ENCODE data around the gene MEST.
"Not testable (repeated sequence)": the region's sequence is repeated elsewhere in the genome, so short reads cannot be mapped to it uniquely, and the experiment has no call there.

MEST gene

DNA sequence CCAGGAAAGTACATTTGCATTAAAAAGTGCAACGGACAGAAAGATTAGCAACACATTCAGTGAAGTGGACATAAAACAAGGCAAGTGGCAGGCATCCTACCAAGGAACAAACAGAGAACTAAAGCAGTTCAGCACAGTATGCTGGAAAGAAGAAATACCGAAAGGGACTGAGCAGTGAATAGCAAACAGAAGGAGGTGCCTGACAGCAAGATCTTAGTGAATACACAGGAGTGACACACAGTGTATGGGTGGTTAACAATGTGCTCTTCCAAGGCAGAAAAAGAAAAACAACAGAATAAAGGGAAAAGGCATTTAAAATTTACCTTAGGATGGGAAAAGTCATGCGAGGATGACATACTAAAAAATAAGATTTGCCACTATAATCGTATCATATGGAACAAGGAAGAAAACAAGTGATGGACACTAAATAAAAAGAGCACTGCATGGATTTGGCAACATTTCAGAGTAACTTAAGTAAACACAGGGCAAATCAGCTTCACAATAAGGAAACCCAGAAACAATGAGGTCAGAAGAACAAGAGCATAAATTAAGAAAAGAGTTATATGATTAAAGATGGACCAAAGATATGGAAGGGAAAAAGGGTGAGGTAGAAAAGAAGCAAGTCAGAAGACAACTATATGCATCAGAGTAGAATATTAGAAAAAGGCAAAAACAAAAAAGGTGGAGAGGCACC is 29.5 kb downstream of the MEST start:
- no peak for DNase-seq

GRCh38 chr7:130523519-130524125 is 31.7 kb downstream of the MEST start:
- DNase-seq, result not testable (repeated sequence)

- DNase-seq, result no peak
Measured at GRCh38 chr7:130524628-130525027, 32.7 kb downstream of the MEST start.

- DNase-seq, result peak in 3 of 56 donors; percentile 8 to 25 (median 13)
Measured at GRCh38 chr7:130527752-130528355, 36.0 kb downstream of the MEST start.

- DNase-seq, result no peak
Measured at GRCh38 chr7:130529417-130529816, 37.5 kb downstream of the MEST start.

- not testable (repeated sequence) for DNase-seq
Measured at GRCh38 chr7:130537894-130538293, 46.0 kb downstream of the MEST start.

DNA sequence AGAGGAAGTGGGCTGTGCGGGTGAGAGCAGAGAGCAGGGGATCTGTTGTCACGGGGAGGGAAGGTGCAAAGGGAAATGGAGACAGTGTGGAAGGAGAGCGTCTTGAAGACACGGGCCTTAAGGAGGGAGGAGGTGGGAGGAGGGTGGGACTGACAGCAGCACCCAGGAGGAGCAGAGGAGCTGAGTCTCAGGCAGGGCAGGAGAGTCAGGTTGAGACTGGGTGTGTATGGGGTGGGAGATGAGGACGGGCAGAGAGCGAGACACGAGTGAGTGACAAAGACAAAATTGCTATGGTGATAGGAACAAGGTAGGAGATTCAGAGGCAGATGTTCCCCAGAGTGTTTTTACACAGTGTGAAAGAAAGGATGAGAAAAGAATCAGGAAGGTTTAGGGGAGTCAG is 49.4 kb downstream of the MEST start:
- not testable (repeated sequence) for DNase-seq

DNA sequence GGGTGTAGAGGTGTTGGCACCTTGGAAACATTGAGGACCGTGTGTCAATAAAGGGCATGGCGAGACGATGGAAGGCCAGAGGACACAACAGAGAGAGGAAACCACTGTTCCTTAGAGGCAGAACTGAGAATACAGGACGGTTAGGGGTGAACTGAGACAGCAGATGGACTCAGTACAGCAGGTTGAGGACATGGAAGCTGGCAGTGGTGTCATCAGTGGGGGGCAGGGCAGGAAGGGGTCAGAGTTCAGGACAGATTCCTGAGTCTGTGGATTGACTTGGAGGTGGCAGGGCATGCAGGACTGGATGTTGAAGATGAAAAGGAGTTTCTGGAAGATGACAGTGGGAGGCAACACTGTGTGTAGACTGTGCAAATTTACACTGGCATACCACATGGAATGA is 50.4 kb downstream of the MEST start:
- not testable (repeated sequence) for DNase-seq

- no peak for DNase-seq
Measured at GRCh38 chr7:130543487-130544010, 51.7 kb downstream of the MEST start.

DNA sequence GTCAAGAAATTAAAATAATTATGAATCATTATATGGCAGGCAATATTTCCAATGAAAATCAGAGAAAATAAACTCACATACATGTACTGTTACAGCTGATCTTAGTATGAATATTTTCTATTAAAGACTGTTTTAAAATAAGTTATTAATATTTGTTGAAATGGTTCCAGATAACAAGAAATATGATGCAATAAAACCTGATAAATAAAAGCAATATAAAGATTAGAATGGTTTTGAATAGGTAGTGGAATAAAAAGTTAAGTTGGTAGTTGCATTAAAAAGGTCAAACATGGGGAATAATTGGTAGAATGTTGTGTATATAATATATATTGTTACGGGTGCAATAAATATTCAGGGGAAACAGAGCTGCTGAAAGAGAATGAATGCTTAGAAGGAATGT is 52.5 kb downstream of the MEST start:
- DNase-seq, result no peak

GRCh38 chr7:130553398-130554029 is 61.6 kb downstream of the MEST start:
- DNase-seq, result no peak

DNA sequence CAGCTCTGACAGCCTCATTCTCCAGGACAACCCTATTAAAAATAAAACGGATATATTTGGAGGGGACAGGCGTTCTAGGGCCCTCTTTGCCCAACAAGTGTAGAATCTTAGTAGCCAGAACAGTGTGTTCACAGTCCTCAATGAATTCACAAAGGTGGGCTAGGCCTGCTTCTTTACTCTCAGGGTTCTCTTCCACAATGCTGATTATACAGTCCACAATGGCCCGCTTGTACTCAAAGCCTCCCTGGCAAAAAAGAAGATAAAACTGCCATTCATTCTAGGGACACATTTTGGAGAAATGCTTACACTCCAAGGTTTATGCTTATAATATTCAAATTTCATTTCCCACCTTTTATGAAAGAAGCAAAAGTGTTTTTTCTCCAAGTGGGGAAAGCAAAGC is 62.6 kb downstream of the MEST start:
- DNase-seq, result no peak

Data from amygdala (tissue), 56 donors.